IPS-15b (cell line): ENCODE results near the gene TM9SF4.
A peak's percentile ranks its signal among the peaks of the same experiment; 100 is the strongest.
"Not testable (repeated sequence)": the region's sequence is repeated elsewhere in the genome, so short reads cannot be mapped to it uniquely, and the experiment has no call there.

Source experiments
- H3K27me3 ChIP-seq: one replicate; pipeline ENCODE4 v1.6.1; 2013; ENCODE audit warnings: low read length; ENCODE audit not compliant: control insufficient read depth, insufficient read depth
- H3K36me3 ChIP-seq: one replicate; pipeline ENCODE4 v1.6.1; 2013; ENCODE audit warnings: low read length; ENCODE audit not compliant: control insufficient read depth, insufficient read depth
- H3K4me1 ChIP-seq: one replicate; pipeline ENCODE4 v1.6.1; 2013; ENCODE audit warnings: mild to moderate bottlenecking, low read length; ENCODE audit not compliant: control insufficient read depth, insufficient read depth
- H3K4me3 ChIP-seq: one replicate; pipeline ENCODE4 v1.5.1; 2013; ENCODE audit warnings: low read depth, low read length
- H3K9ac ChIP-seq: one replicate; pipeline ENCODE4 v1.6.1; 2013; ENCODE audit warnings: low read depth, mild to moderate bottlenecking, low read length
- H3K9me3 ChIP-seq: one replicate; pipeline ENCODE4 v1.6.1; 2013; ENCODE audit warnings: mild to moderate bottlenecking, low read length; ENCODE audit not compliant: control insufficient read depth, insufficient read depth

TM9SF4 gene

DNA sequence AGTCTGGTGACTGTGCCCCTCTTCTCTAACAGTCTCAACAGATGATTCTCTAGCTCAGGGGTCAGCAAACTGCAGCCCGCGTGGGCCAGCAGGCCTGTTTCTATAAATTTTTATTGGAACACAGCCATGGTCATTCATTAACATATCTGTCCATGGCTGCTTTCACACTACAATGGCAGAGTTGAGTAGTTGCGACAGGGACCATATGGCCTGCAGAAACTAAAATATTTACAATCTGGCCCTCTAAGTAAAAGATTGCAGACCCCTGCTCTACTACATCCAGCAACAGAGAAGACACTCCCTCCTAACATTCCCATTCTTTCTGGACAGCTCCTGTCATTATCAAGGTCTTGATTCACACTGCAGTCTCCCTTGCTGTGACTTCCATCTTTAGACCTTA, 52.8 kb downstream of the TM9SF4 start:
- H3K9me3 ChIP-seq: no peaks in the 10 kb centered on the region
- no peaks in the 10 kb centered on the region for H3K4me1 ChIP-seq
- no peaks in the 10 kb centered on the region for H3K27me3 ChIP-seq
- H3K36me3 ChIP-seq: peaks cover 41% of the 10 kb centered on the region
- H3K9ac ChIP-seq: no peak overlapping the region
- no peak overlapping the region for H3K4me3 ChIP-seq

DNA sequence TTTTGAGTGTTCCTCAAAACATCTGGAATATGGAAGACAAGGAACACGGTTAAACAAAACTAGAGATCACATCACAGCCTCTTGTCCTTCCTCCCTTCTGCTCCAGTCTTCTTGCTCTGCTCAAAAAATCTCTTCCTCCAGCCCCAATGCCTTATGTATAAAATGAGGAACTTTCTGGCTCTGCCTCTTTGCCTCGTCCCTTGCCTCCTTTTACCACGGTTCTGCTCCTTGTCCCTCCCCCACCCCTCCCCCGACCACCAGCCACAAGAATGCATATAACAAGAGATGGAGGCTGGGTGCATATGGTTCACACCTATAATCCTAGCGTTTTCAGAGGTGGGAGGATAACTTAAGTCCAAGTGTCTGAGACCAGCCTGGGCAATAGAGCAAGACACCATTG, 54.4 kb downstream of the TM9SF4 start:
- Histone ChIP-seq H3K4me3 (no peak overlapping the region), H3K27me3 (no peaks in the 10 kb centered on the region), H3K9me3 (no peaks in the 10 kb centered on the region), H3K9ac (no peak overlapping the region), H3K4me1 (peaks cover 4% of the 10 kb centered on the region), H3K36me3 (peaks cover 27% of the 10 kb centered on the region)

DNA sequence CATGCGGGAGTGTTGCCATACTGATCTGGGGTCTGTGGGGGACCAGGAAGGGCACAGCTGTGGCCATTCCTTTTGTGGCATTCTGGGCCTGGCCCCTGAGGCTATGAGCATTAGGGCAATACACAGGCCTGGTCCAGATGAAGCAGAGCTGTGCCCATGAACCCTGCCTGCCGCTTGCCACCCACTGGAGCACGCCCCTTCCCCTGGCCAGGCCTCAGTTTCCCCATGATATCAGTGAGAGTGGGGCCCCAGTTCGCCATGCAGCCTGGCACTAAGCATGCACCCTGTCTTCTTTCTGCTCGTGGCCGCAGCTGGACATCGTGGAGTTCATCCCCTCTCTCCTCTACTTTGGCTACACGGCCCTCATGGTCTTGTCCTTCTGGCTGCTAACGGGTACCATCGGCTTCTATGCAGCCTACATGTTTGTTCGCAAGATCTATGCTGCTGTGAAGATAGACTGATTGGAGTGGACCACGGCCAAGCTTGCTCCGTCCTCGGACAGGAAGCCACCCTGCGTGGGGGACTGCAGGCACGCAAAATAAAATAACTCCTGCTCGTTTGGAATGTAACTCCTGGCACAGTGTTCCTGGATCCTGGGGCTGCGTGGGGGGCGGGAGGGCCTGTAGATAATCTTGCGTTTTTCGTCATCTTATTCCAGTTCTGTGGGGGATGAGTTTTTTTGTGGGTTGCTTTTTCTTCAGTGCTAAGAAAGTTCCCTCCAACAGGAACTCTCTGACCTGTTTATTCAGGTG, 55.6 kb downstream of the TM9SF4 start:
- no peak overlapping the region for H3K9ac ChIP-seq
- no peaks in the 10 kb centered on the region for H3K9me3 ChIP-seq
- H3K4me3 ChIP-seq: no peak overlapping the region
- H3K4me1 ChIP-seq: peaks cover 4% of the 10 kb centered on the region
- H3K36me3 ChIP-seq: peaks cover 16% of the 10 kb centered on the region
- H3K27me3 ChIP-seq: no peaks in the 10 kb centered on the region

DNA sequence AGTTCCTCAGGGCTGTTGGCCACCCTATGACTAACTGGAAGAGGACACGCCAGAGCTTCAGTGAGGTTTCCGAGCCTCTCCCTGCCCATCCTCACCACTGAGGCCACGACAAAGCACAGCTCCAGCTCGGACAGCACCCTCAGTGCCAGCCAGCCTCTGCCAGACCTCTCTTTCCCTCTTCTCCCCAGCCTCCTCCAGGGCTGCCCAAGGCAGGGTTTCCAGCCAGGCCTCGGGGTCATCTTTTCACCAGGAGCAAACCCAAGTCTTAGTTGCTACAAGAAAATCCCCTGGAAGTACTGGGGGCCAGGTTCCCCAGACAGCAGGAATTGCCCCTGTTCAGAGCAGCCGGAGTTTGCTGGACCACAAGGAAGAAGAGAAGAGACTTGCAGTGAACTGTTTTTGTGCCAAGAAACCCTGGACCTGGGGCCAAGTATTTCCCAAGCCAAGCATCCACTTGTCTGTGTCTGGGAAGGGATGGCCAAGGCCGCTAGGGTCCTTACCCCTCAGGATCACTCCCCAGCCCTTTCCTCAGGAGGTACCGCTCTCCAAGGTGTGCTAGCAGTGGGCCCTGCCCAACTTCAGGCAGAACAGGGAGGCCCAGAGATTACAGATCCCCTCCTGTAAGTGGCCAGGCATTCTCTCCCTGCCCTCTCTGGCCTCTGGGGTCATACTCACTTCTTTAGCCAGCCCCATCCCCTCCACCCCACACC, 56.5 kb downstream of the TM9SF4 start:
- Histone ChIP-seq H3K4me3 (no peak overlapping the region), H3K9me3 (no peaks in the 10 kb centered on the region), H3K36me3 (peaks cover 10% of the 10 kb centered on the region), H3K4me1 (peaks cover 4% of the 10 kb centered on the region), H3K9ac (no peak overlapping the region), H3K27me3 (no peaks in the 10 kb centered on the region)

DNA sequence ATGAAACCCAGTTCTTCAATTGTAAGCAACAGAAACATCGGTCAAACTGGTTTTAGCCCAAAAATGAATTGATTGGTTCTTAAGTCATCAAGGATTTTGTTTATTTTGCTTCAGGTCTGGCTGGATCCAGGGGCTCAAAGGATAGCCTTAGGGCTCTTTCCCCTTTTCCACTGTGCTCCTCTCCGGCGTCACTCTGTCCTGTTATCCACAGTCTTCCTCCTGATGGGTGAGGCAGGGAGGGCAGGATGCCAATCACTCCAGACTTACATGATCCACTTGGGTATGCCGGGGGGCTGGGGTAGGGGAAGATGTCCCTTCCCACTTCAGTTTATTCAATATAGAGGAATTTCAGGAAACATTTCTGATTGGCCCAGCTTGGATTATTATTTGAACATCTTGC, 58.0 kb downstream of the TM9SF4 start:
- H3K4me1 ChIP-seq: peaks cover 4% of the 10 kb centered on the region

DNA sequence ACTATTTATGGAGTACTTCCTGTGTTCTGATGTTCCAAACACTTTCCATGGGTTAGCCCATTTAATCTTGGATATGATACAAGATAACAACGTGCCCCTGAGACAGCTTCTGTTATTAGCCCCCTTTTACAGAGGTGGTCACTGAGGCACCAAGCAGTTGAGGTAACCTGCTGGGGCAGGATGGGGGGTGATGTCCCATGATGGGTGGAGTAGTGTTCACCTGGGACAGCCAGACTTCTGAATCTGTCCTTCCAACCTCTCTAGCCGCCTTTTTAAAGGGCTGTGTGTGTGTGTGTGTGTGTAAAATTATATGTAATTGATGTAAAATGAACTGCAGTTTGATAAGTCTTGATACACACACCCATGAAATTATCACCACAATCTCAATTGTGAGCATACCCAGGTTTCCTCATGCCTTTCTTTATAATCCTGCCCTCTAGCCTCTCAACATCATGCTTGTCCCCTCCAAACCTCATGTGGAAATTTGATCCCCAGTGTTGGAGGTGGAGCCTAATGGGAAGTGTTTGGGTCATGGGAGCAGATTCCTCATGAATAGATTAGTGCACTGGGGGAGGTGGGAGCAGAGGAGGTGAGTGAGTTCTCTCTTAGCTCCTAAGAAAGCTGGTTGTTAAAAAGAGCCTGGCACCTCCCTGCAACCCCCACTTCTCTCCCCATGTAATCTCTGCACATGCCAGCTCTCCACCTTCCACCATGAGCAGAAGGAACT, 58.8 kb downstream of the TM9SF4 start:
- H3K4me1 ChIP-seq: peaks cover 4% of the 10 kb centered on the region
- H3K4me3 ChIP-seq: no peak overlapping the region
- no peaks in the 10 kb centered on the region for H3K9me3 ChIP-seq
- H3K9ac ChIP-seq: no peak overlapping the region
- H3K36me3 ChIP-seq: no peaks in the 10 kb centered on the region
- no peaks in the 10 kb centered on the region for H3K27me3 ChIP-seq

More for the DNA sequence above, 58.0 kb downstream of the TM9SF4 start:
- Histone ChIP-seq H3K27me3 (no peaks in the 10 kb centered on the region), H3K36me3 (no peaks in the 10 kb centered on the region), H3K9ac (no peak overlapping the region), H3K9me3 (no peaks in the 10 kb centered on the region), H3K4me3 (no peak overlapping the region)

DNA sequence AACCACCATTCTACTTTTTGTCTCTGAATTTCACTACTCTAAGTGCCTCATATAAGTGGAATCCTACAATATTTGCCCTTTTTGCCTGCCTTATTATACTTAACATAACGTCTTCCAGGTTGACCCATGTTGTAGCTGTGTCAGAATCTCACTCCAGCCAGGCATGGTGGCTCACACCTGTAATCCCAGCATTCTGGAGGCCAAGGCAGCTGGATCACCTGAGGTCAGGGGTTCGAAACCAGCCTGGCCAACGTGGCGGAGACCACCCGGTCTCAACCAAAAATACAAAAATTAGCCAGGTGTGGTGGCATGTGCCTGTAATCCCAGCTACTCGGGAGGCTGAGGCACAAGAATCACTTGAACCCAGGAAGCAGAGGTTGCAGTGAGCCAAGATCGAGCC, 68.2 kb downstream of the TM9SF4 start:
- H3K4me1 ChIP-seq, H3K36me3 ChIP-seq, H3K27me3 ChIP-seq, H3K9ac ChIP-seq, H3K9me3 ChIP-seq, H3K4me3 ChIP-seq: not testable (repeated sequence)

DNA sequence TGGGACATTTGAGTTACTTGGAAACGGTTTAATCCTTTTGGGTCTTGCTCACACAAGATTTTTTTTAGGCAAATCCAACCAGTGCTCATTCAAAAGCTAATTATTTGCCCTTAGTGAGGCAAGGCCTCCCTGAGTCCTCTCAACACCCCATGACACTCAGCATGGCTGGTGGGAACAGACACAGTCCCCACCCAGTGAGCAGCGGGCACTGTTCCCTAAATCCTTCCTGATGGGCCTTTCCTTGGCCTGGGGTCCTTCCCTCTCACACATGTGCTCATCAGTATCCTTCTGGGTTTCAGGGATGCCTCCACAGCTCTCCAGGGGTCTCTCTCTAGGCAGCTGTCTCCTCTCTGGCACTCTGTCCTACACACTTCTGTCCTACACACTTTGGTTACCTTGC, 70.0 kb downstream of the TM9SF4 start:
- no peaks in the 10 kb centered on the region for H3K9me3 ChIP-seq
- H3K9ac ChIP-seq: peak overlapping the region; percentile 12
- H3K4me3 ChIP-seq: no peak overlapping the region
- H3K4me1 ChIP-seq: no peaks in the 10 kb centered on the region
- peaks cover 3% of the 10 kb centered on the region for H3K36me3 ChIP-seq
- no peaks in the 10 kb centered on the region for H3K27me3 ChIP-seq

DNA sequence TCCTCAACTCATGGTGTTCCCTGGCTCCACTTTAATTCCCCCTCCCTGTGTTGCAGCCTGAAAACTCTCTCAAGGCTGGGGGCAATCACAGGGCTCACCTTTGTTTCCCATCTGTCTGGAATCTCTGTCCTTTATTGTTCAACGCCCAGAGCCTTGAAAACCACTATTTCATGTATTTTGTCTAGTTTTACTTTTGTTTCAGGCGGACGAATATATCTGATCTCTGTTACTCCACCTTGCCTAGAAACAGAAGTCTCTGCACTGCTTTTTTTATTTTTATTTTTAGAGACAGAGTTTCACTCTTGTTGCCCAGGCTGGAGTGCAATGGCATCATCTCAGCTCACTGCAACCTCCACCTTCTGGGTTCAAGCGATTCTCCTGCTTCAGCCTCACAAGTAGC, 70.4 kb downstream of the TM9SF4 start:
- H3K4me1 ChIP-seq: no peaks in the 10 kb centered on the region
- no peak overlapping the region for H3K4me3 ChIP-seq
- peak overlapping the region; percentile 12 for H3K9ac ChIP-seq
- H3K9me3 ChIP-seq: no peaks in the 10 kb centered on the region
- H3K27me3 ChIP-seq: no peaks in the 10 kb centered on the region
- peaks cover 3% of the 10 kb centered on the region for H3K36me3 ChIP-seq

DNA sequence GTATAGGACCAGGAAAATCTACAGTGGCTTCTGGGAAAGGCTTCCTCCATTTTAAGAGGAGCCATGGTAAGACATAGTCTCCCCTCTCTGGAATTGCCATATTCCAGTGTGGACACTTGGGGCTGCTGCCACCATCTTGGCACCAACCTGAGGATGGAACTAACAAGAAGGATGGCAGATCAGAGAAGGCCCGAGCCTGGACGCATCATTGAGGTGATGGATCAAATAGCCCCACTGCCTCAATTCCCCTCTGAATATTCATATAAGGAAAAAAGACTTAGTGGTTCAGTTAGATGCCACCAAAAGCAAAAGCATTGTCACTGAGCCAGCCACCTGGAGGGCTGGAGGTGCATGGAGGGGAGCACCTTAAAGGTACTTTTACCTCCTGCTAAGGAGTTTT, 72.1 kb downstream of the TM9SF4 start:
- Histone ChIP-seq H3K27me3 (no peaks in the 10 kb centered on the region), H3K9me3 (no peaks in the 10 kb centered on the region), H3K9ac (no peak overlapping the region), H3K36me3 (peaks cover 3% of the 10 kb centered on the region), H3K4me3 (no peak overlapping the region), H3K4me1 (no peaks in the 10 kb centered on the region)

DNA sequence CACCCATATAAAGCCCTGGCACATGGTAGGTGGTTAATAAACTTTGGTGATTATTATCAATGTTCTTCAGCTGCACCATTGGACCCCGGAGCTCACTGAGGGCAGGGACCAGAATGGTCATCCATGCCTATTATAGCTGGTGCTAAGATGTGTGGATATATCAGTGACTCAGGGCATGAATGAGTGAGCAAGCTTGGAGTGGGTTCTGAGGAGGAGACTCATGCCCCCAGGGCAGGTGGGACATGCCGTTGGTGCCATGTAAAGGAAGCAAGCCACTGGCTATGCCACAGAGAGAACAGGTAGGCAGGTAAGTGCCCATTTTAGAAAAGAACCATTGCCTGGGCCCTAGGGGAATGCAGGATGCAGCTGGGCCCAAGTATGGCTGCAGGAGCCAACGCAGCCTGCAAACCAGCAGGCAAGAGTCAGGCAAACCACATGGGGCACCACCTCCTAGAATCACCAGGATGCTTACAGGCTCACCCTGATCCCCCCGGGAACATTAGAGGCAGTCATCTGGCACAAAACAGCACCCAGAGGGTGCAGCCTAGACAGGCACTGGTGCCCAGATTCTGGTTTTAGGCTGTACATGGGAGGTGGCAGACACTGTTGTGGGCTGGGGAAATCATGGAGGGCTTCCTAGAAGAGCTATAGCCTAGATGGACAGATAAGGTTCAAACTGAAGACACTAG, 74.6 kb downstream of the TM9SF4 start:
- H3K9ac ChIP-seq: no peak overlapping the region
- no peaks in the 10 kb centered on the region for H3K27me3 ChIP-seq
- H3K4me1 ChIP-seq: peaks cover 2% of the 10 kb centered on the region
- H3K4me3 ChIP-seq: no peak overlapping the region
- no peaks in the 10 kb centered on the region for H3K9me3 ChIP-seq
- H3K36me3 ChIP-seq: peaks cover 3% of the 10 kb centered on the region
